GM13977 (cell line): ENCODE measurements around the gene LGMN.

Experiments
- DNase-seq: peaks from one replicate; pipeline ENCODE4 v3.0.0; 2012; ENCODE audit warnings: low spot score
- in situ Hi-C: fragments of 300-500 bp; cut with MboI; formaldehyde crosslinking; loops from one replicate; pipeline ENCODE4 v1.12.0; 2022; ENCODE audit warnings: low sequenced_read_pairs, low pct_unique_long_range_greater_than_20kb, mixed read lengths, inconsistent platforms; ENCODE audit not compliant: unreplicated experiment
- TF ChIP-seq, protein P1 (sequence below): IDR thresholded peaks from 2 replicates; pipeline ENCODE4 v1.5.1; 2012; ENCODE audit warnings: mild to moderate bottlenecking, control low read depth; ENCODE audit not compliant: insufficient read depth; ENCODE audit errors: extremely low read depth, missing control alignments

Gene LGMN

DNA sequence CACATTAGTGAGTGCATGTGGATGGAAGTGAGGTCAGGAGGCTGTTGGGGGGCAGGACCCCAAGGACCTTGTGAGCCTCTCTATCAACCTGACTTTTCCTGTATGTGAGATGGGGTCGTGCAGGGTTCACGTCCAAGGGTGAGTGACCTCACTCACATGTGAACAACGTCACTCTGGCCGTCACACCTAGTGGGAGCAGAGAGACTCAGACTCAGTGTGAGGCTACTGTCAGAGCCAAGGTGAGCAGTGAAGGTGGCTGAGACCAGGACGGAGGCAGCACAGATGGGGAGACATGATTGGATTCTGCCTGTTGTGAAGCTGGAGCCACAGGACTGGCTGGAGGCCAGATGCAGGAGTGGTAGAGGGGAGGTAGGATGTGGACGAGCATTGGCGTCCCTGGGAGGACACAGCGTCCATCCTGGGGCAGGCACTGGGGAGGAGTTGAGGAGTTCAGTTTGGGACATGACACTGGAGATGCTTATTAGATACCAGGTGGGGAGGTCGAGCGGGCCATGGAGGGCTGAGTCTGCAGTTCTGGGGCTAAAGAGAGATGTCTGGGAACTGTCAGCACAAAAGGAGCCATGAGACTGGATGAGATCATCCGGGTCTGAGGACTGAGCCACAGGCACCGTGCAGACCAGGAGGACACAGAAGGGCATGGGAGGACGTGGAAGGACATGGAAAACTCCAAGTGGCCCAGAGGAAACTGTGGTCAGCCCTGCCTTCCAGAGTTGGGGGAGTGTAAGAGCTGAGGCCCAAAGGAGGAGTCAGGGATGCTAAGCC is 92.8 kb downstream of the LGMN start:
- in situ Hi-C loops: no loop called here
- TF ChIP-seq, protein P1, sequence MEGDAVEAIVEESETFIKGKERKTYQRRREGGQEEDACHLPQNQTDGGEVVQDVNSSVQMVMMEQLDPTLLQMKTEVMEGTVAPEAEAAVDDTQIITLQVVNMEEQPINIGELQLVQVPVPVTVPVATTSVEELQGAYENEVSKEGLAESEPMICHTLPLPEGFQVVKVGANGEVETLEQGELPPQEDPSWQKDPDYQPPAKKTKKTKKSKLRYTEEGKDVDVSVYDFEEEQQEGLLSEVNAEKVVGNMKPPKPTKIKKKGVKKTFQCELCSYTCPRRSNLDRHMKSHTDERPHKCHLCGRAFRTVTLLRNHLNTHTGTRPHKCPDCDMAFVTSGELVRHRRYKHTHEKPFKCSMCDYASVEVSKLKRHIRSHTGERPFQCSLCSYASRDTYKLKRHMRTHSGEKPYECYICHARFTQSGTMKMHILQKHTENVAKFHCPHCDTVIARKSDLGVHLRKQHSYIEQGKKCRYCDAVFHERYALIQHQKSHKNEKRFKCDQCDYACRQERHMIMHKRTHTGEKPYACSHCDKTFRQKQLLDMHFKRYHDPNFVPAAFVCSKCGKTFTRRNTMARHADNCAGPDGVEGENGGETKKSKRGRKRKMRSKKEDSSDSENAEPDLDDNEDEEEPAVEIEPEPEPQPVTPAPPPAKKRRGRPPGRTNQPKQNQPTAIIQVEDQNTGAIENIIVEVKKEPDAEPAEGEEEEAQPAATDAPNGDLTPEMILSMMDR: no peak
- no peak for DNase-seq

DNA sequence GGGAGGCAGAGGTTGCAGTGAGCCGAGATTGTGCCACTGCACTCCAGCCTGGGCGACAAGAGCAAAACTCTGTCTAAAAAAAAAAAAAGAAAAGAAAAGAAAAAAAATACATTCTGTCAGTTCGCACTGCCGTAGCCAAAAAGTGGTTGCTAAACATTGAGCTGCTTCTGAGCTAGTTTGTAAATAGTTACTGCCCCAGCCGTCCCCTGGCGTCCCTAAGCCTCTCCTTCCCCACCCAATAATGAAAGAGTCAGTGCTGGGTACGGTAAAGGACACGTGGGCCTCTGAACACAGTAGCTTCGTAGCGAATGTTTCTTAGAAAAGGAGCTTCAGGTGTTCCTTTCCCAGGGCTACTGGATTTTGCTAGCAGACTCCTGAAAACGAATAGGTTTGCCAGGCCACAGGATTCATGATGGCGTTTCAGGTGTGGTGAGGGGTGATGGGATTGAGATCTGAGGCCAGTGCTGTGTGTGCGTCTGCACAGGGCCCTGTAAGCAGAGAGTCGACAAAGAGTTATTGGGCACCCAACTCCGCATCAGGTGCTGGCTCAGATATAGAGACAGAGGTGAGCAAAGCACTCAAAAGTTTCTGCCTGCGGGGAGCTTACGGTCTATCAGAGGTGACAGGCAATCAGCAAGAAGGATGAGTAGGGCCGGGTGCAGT is 94.1 kb downstream of the LGMN start:
- no peak for DNase-seq
- in situ Hi-C loops: no loop called here
- TF ChIP-seq, protein P1: no peak
